KG1 (cell line): ENCODE measurements around the gene PAX1.

Source experiments
- DNase-seq: peaks from one replicate; lab custom pipeline; 2025; lab: John Stamatoyannopoulos, UW

PAX1 gene

DNA sequence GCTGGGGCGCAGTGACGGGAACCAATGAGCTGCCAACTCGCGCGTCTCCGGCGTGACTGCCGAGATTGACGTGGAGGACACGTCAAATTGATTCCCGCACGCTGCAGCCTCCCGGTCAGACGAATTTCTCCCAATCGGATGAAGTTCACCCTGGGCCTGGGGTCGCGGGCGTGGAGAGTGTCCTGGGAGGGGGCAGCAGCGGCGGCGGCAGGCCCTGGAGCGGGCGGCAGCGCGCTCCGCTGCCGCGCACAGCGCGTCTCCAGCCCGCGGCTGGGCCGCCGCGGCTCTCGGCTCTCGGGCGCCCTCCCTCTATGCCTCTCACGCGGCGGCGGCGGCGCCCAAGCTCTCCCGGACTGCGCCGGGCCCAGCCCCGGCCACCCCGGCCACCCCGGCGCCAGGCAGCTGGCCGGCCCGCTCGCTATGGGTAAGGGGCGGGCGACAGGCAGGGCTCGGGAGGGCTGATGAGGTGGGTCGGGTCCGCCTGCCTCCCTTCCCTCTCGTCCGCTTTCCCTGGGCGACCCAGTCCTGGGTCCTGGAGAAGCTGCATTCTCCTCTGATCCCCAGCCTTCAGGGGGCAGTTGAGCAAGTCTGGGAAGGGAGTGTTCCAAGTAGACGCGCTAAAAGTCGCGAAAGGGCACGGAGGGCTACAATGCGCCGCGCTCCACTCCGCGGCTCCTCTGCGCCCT lies at the start of gene PAX1:
PAX1 (plus strand) TSS at position 90 of the 686 bp plus-strand sequence; CDS start at position 139, 49 bp downstream.
- DNase-seq: no peak

DNA sequence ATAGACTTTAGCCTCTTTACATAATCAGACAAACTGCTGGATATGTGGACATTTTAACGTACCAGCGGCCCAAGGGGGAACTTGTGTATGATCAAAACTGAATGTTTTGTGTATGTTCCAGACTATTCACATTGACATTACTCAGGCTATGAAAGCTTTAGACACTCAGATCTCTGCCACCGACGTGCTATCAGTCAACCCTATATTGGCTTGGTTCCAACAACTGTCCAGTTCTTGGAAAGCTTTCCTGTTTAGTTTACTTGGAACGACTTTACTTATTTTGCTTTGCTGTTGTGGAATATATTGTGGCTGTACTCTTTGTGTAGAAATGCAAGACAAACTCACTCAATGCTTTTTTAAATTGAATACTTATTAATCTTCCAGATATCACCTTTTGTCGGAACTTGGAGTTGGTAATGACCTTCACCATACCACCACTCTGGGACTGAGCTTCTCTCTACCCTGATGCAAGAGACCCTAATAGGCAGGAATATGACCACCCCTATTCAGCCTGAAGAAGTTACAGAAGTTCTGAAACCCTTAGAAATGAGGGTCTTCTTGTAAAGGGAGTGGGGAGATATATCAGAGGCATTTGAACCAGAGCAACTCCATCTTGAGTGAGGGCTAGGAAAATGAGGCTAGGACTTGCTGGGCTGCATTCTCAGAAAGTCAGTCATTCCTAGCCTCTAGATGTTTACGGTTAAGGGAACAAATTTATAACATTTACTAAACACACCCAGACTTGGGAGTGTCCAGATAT lies 49.0 kb upstream of the PAX1 start:
- DNase-seq: no peak

DNA sequence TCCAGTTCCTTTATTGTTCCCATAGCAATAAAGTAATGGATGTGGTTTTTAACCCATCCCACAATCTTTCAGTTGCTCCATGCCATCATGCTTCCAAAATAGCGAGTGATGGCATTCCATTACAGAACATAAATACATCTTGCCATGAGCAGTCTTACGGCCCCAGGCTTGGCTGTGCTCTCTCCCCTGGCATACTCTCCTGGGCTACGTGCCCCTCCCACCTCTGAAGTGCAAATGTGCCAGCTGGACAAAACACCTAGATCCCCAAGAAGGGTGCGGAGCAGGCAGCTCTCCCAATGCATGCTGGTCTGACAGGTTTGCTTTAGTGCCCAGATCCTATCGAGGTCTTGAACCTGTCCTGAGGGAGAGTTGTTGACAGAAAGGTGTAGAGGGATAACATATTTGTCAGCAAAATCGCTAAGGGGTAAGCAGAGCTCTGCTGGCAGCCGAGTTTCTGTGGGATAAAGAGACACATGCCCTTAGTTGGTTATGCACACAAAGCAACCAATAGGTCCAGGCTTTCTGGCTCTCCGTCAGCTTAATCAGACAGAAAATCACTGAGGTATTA lies 43.9 kb upstream of the PAX1 start:
- DNase-seq: no peak

DNA sequence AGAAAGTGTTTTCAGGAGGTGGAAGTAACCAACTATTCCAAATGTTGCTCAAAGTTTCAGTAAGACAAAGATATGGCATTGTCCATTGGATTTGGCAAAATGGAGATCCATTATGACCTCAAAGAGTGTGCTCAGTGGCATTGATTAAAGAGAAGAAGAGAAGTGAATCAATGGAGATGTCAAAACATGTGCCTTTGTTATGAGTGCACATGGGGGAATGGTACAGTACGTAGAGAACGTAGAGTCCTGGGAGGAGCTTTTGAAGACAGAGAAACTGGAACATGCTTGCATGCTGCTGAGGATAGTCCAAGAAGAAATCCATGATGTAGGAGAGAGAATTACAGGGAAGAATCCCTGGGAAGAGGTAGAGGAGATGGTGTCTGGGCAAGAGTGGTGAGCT lies 42.0 kb upstream of the PAX1 start:
- no peak for DNase-seq

DNA sequence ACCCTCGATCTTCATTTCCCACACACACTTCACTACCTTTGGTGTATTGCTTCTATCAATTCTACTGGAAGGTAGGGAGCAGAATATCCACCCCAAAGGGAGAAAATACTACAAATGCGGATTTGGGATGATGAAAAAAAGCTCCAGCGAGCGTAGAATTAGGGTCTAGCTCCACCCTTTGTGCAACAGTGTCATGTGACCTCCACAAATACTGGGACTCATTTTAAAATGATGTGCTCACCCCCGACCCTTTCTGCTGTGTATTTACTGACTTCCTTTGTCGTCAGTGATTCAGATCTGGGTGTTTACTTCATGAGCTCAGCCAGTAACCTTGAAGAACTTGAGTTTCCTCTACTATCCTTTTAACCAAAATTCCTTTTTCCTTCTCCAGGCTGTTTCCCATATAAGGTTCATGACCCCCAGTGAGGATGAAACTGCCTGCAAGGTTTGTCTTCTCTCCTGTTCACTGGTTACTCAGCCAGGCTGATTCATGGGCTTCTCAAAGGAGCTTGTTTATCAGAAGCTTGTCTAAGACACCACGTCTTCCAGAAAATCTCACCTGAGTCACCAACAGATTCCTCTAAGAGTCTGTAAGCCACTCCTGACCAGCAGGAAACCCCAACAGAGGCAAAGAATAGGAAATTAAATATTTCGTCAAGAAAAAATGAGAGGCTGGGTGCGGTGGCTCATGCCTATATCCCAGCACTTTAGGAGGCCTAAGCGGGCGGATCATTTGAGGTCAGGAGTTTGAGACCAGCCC lies 39.6 kb upstream of the PAX1 start:
- DNase-seq: no peak

DNA sequence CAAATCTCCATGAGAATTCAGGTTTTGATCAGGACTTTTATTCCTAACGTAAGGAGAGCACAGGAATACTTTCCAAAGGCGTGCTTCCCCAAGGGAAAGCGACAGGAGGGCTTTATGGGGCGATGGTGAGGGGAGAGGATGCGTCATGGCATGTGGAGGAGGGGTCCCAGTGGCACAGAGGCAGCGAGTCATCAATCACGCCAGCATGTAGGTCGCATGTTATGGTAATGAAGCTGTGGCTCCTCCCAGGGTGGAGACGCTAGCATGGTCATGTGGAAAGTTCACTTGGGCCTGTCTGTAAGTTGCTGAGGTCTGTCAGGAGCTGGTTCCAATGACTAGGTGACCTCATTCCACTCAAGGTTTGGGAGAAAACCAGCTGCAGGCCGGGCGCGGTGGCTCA lies 35.3 kb upstream of the PAX1 start:
- DNase-seq: no peak

DNA sequence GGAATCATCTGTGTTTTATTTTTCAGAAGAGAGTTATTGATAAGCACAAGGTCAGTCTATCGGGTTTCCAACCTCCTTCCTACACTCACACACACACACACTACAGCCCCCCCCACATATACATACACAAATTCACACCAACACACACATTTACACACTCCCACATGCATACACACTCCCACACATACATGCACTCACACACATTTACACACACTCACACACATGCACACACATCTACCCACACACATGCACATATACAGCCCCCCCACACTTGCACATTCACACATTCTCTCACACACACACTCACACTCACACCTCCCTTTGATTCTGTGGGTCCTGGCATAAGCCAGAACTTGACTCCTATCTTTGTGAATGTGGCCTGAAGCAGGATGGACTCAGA lies 34.5 kb upstream of the PAX1 start:
- no peak for DNase-seq

DNA sequence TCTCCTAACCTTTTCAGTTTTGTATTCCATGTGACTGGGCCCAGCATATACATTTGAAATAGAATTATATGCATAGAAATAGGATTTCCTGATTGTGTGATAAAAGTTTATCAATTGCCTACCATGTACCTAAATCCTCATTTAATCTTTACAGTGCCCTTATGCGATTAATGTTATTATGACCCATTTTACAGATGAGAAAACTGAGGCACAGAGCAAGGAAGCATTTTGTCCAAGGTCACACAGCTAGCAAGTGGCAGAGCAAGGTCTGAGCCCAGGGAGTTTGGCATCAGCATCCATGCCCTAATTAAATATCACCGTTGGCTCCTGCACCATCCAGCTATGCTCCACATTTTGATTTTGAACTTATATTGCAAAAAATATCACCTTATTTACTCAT lies 28.2 kb upstream of the PAX1 start:
- no peak for DNase-seq

DNA sequence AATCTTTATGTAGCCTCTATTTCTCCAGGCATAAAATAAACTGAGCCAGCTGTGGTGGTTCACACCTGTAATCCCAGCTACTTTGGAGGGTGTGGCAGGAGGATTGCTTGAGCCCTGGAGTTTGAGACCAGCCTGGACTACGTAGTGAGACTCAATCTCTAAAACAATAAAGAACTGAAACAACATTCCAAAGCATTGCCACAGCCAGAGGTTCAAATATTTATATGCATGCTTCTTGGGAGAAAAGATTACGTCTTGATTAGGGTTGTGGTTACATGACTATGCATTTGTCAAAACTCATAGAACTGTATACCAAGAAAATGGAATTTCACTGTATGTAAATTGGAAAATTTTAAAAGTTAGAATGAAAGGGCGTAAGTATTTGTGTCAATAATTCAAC lies 27.7 kb upstream of the PAX1 start:
- no peak for DNase-seq

DNA sequence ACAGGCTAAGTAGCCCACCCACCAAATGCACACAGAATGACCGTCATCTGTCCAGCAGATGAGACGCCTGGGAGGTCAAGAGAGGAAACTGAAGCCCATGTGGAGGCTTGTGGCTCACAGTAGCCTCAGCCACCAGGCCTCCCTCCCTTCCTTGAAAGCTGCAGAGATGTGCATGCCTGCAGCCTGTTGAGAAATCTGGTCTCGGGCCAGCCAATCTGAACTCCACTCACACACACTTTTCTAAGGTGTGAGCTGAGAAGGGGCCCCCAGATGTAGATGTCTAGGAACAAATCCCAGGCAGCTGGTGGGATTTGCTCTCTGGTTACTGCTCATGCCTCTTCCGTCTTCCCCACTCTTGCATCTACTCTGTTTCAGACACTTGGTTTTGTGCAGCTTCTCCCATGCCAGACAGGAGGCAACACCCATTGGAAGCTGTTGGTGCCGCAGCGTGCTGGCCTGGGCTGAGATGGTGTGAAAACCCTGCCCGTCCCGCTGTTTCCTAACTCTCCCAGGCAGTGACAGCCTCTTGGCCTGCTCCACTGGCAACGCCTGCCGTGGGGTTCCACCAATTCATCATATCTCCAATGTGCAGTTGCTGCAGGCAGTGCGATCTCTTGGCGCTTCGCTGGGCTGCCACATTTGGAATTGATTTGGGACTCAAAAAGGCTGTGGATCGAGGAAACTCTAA lies 24.1 kb upstream of the PAX1 start:
- DNase-seq: no peak

DNA sequence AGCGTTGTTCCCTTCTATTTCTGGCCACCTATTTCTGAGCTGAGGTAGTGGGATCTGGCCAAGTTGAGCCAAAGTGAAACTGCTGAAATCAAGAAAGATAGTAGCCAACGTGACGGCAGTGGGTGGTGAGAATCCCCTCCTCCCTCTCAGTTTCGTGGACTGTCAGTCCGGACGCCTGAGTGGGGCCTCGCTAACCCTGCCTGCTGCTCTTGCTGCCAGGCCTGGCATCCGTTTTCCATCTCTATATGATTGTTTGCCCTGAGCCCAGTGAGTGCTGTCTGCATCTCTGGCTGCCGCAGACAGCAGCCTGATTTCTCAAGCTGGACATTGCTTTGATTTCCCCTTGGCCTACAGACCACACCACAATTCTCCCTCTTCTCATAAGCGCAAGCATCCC lies 23.5 kb upstream of the PAX1 start:
- DNase-seq: no peak

DNA sequence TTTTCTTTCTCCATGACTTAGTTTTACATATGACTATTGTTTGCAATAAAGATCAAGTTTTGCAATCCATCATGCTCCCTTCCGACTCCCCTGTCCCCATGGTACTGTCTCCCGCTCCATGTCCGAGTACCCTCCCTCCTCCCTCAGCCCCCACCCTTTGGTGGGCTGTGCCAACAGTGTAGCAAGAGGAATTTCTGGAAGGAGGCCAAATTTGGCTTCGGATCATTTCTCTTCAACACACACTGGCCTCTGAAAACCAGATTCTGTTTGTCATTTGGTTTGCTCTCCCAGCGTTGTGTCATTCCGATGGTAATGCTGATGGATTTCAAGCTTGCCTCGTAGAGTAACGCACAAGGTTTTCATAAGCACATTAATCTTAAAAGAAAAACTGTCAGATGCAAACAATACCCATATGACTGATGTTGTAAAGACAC lies 22.9 kb upstream of the PAX1 start:
- no peak for DNase-seq

DNA sequence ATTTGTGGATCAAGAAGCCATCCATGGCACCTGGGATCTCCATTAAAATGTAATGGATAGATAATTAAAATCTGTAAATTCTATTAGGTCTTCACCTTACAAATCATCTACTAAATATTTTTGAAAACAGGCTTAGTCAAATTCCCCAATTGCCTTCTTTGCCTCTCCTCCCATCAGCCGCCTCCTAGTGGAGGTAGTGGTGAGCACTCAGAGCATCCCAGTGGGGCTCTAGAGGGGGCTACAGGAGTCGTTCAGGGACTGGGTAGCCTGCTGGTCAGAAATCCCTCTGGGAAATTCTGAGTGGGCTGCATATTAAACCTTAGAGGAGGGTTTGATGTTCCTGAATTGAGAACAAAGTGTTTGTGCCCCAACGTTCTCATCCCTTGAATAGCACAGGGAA lies 20.8 kb upstream of the PAX1 start:
- DNase-seq: no peak

DNA sequence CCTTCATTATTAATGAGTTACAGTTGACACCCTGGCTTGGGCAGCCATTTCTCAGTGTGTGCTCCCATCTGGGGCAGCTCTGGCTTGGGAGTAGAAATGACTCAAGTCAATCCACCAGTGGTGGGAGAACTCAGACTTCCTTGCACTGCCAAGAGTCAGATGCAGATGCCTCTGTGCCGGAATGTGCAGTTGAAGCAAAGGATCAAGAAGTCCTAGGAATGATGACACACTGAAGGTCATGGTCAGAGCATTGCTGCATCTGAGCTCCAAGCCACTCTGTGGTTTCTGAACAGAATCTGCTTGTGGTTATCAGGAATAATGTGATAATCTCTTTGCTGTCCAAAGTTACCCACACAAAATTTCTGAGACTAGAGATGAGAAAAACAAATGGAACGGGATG lies 19.5 kb upstream of the PAX1 start:
- no peak for DNase-seq

DNA sequence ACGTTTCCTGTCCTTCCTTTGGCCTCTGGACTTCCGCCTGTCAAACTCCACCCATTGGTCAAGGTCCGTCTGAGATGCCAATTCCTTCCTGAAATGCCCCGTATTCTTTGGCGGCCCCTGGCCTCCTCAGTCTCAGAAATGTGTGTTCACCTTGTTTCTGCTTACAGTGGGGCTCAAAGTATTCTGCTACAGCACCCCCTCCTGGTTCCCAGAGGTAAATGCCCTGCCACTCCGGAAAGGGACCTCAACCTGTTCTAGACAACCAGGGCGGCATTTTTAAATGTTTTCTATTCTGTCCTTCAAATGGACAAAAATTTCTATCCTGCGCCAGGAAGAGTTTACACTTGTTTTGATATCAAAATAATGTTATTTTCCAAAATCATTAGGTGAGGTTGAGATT lies 12.1 kb upstream of the PAX1 start:
- DNase-seq: no peak

DNA sequence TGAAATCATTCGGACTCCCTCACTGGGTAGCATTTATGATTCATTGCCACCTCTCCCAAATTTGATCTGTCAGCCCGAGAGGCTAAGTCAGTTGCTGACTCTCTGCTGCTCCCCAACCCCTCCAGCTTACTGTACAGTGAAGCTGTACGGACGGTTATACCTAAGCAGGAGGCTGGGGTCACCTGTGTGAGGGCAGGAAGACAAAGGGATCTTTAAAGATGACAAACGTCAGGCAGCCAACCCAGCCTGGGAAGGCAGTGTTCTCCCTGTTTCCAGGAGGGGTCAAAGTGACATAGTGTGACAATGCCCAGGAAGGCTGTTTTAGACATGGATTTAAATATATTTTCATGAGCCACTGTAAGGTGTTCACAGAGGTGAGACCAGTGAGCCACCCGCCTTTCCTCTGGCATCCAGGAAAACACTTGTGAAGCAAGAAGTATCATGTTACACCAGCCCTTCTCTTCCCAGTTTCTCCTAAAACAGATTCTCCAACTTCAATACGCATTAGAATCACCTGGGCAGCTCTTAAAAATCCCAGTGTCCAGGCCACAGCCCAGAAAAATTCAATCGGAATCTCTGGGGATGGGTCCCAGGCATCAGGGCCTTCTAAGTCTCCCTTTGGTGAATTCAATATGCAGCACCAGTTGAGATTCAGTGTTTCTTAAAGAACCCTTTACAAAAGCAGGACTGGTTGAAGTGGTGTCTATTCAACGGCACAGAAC lies 6.8 kb upstream of the PAX1 start:
- DNase-seq: no peak

DNA sequence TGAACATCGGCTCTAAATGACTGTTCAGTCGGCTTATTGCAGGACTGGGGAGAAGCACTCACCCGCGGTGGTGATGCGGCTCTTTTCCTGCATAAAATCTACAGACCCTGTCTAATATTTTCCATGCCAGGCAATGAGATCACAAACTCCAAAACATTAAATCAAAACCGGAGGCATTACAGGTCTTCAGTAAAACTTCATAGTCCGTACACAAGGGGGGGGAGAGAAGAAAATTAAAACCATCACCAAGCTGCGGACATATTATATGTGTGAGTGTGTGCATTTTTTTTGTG lies 6.3 kb upstream of the PAX1 start:
- DNase-seq: no peak

DNA sequence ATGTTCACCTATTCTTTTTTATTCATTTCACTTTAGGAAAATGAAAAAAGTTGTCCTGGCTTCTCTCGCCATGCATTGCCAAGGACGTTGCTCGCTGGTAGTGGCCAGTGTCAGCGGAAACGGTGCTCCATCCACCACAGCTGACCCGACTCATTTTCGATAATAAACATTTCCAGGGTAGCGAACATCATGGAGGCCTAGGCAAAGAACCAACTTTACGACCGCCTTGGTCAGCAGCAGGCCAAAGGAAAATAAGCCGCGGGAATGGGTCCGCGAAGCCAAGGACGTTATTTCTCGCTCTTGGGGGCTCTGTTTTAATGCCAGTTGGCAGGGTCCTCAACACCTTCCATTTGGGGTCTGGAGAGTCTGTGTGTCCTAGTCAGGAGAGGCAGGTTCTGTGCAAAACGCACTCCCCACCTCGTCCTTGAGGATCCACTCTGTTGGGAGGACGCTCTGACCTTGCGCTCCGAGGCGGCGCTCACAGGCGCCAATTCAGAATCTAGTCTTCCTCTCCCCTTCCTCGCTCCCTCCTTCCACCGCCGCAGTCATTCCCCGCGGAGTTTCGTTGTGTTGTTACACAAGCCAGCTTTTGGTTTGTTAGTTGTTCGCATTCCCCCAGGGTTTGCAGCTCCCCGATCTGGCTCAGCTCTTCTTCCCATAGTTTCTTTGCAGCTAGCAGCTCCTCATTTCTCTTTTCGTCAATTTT lies 4.1 kb upstream of the PAX1 start:
- no peak for DNase-seq

DNA sequence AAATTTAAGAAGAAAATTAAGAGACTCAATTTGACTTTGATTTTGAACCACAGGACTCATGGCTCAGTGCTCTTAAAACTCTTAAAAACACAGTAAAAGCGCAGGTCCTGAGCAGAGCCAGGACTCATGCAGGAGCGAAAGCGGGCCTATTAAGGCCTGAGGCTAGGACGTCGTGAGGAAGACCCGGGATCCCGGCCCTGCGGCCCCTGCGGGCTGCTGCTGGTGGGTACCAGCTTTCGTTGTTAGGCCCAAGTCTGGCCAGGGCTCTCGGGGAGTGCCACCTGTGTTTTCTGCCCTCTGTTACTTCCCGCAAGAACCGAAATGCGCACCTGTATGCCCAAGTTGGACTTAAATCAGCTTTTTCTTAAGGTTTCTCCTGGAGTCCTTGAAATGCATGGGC lies 3.4 kb upstream of the PAX1 start:
- DNase-seq: no peak

DNA sequence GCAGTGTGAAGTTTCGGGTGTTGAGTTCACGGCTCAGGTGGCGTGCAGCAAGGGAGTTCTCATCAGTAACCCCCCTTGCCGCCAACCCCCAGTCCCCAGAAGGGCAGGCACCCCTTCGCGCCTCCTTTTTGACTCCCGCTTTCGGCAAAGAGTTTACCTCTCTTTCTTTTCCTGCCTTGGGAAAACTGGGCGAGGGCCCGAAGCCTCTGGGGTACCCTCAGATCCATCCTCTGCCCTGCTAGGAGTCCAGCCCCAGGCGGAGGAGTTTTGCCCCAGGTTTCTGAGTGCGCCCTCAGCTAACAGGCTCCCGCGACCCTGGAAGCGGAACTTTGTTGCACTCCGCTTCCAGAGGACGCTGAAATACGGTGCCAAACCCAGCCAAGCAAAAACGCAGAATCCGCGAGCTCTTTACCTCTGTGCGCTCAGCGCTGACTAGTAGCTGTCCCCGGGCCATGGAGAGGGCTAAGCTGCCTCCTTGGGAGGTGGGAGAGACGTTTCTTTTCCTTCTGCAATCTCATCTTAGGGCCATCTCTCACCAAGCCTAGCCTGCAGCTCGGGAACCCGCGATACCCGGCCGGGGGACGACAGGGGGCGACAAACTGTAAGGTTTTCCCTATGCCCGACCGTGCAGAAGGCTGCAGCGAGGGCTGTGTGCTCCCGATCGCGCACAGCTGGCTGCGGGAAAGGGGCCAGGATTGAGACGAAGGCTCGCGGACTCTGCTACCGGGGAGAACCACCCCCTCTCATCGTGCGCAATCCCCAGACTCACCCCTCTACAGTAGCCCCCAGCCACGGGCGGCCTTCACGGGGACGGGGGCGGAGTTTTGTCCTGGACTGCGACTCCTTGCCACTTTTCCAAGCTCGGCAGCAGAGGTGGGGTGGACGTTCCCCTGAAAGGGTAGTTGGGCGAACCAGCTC lies 2.7 kb upstream of the PAX1 start:
- no peak for DNase-seq
